ENCODE measurements around the gene MMP28.

Gene MMP28

GRCh38 chr17:35808962-35809854 lies 13.8 kb upstream of the MMP28 start, which contains the start of gene TAF15:
TSS of gene TAF15 (plus strand) at chr17:35809484. CDS start at chr17:35809570, 86 bp downstream.
- TF ChIP-seq, protein P1, sequence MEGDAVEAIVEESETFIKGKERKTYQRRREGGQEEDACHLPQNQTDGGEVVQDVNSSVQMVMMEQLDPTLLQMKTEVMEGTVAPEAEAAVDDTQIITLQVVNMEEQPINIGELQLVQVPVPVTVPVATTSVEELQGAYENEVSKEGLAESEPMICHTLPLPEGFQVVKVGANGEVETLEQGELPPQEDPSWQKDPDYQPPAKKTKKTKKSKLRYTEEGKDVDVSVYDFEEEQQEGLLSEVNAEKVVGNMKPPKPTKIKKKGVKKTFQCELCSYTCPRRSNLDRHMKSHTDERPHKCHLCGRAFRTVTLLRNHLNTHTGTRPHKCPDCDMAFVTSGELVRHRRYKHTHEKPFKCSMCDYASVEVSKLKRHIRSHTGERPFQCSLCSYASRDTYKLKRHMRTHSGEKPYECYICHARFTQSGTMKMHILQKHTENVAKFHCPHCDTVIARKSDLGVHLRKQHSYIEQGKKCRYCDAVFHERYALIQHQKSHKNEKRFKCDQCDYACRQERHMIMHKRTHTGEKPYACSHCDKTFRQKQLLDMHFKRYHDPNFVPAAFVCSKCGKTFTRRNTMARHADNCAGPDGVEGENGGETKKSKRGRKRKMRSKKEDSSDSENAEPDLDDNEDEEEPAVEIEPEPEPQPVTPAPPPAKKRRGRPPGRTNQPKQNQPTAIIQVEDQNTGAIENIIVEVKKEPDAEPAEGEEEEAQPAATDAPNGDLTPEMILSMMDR (conservative IDR thresholded peaks at IDR 0.05; ENCODE audit: low read depth, low read length) = peak; percentile 91
- DNase-seq (ENCODE audit: low read depth) = peak; percentile 99
- peak within 1 kb of the TSS; percentile 99 for H3K4me3 ChIP-seq (ENCODE audit: low read depth, low read length)

DNA sequence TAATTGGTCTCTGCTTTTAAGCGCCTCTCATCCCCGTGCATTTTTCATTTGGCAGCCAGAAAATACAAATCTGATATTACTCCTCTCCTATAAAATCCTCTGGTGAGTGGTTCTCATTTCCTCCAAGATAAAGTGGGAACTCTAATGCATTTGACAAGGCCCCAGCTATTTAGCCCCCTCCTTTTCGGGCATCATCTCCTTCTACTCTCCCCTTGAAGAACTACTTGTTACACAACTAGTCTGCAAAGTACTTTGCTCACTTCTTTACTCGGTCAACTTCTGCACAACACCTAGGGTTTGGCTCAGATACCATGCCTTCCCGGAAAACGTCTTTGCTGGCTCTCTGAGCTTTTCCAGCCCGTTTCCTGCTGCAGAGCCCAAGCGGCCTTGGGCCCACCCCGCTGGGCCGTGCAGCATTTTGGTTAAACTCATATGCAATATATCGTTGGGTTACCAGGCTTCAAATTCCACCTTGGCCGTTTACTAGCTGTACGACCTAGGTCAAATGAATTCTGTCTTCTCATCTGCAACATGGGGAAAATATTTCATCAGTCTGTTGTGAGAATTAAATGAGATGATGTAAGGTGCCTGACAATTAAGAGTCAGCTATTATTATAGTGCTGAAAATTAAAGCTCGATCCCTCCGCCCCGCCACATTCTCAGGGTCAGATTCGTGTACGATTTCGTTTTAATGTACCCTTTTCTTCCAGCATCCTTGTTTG lies 13.0 kb upstream of the MMP28 start:
- TF ChIP-seq, protein P1 (conservative IDR thresholded peaks at IDR 0.05; ENCODE audit: low read depth, low read length) = no peak
- peak overlapping the region; percentile 99 for H3K4me3 ChIP-seq (ENCODE audit: low read depth, low read length)
- peak; percentile 44 for DNase-seq (ENCODE audit: low read depth)

DNA sequence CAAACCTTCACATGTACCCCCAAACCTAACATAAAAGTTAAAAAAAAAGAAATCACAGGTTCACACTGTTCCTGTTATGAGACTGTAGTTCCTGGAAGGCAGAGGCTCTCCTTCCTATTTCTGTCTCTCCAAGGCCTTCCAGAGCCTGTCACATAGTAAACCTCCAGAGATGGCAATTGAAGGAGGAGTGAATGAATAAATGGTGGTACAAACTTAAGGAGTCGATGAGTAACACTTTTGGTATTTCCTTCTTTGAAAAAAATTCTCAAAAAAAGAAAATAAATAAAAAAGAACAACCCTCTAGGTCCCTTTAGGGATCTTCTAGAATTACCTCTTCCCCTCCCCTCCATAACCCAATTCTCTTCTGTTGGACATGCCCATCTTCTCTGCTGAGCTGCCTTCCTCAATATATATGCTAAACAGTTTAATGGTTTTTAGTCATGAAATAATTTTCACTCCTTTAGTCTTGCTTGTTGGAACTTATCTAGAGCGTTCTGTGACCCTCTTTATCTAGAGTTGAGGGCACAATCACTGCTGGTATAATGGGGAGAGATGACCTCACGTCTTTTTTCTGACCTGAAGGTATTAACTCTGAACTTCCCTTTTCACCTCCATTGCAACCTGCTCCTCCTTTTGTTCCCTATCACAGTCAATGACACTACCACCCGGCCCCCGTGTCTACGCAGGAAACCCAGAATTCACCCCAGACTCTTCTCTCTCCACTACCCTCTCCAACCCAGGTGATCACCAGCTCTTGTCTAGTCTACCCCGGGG lies 12.1 kb upstream of the MMP28 start:
- DNase-seq (ENCODE audit: low read depth) = peak; percentile 65
- TF ChIP-seq, protein P1 (conservative IDR thresholded peaks at IDR 0.05; ENCODE audit: low read depth, low read length) = no peak
- no peak overlapping the region for H3K4me3 ChIP-seq (ENCODE audit: low read depth, low read length)

DNA sequence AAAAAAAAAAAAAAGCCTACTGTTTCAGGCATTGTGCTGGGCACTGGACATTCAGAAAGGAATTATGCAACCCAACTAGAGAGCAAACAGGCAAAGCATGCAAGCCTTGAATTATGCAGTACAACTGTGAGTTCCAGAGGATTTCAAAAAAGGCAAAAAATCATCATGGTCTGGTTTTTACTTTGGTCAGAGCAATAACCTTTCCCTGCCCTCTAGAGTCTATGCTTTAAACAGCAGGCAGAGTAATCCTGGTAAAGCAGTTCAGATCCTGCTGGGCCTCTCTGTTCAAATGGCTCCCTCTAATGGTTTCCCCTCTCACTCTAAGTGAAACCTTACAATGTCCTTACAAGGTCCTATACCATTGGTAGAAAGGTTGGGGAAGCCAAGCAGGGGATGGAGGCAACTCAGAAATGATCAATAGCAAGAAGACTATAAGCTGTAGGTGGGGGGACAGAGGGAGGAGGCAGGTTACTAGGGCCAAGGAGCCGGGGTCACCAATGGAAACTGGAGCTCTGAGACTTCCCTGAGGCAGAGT lies 9.3 kb upstream of the MMP28 start:
- peak; percentile 98 for DNase-seq (ENCODE audit: low read depth)
- no peak overlapping the region for H3K4me3 ChIP-seq (ENCODE audit: low read depth, low read length)
- TF ChIP-seq, protein P1 (conservative IDR thresholded peaks at IDR 0.05; ENCODE audit: low read depth, low read length) = peak; percentile 99

DNA sequence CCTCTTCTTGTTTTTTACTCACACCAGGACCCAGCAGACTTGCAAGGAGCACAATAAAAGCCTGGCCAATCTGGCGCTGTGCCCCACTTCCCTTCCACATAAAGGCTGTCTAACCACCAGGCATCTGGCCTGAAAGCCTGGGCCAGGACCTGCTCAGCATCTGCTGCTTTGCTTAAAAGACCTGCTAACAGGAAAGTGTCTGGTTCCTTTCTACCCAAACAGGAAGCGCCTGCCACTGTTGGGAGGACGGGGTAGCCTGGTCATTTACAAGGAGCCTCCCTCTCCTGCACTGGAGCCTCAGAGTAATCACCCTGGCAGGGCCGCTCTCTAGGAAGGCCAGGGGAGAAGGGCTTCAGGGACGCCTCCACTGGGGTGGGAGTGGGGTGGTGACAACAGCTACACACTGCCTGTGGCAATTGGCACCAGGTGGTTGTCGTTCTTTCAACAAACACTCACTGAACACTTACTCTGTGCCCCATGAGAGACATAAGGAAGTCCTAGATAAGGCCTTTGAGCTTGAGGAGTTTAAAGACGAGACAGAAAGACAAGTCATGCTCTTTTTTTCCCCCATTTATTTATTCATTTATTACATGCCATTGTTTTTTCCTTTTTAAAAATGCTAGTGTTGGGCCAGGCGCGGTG lies 6.3 kb upstream of the MMP28 start:
- DNase-seq (ENCODE audit: low read depth) = peak; percentile 73
- TF ChIP-seq, protein P1 (conservative IDR thresholded peaks at IDR 0.05; ENCODE audit: low read depth, low read length) = no peak
- no peak overlapping the region for H3K4me3 ChIP-seq (ENCODE audit: low read depth, low read length)

DNA sequence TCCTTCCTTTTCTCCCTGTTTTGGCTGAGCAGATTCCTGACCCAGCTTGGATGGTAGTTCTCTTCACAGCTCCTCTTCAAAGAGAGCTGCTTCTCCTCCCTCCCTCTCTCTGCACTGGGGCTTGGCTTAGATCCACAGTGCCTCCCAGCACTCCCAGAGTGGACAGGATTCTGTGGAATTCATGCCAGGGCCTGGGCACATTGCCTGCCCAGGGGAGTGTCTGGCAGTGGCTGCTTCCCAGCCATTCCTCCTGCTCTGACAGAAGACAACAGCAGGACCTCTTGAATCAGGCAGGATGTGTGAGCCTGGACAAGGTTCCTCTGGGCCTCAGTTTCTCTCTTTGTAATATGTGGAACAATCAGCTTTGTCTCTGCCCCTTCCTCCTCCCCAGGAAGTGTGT lies 4.5 kb upstream of the MMP28 start:
- TF ChIP-seq, protein P1 (conservative IDR thresholded peaks at IDR 0.05; ENCODE audit: low read depth, low read length) = no peak
- no peak for DNase-seq (ENCODE audit: low read depth)

More for the DNA sequence above, 4.5 kb upstream of the MMP28 start:
- H3K4me3 ChIP-seq (ENCODE audit: low read depth, low read length) = no peak overlapping the region
